HG03571 (cell line): ENCODE results near the gene SRGAP1.
"Not testable (repeated sequence)": the region's sequence is repeated elsewhere in the genome, so short reads cannot be mapped to it uniquely, and the experiment has no call there.

Source experiments
- ATAC-seq: cut with Tn5 transposase; IDR thresholded peaks from one replicate; pipeline ENCODE4 v1.9.1; 2021; ENCODE audit not compliant: unreplicated experiment

The SRGAP1 gene

GRCh38 chr12:64107776-64108175, 263.3 kb downstream of the SRGAP1 start:
- no peak for ATAC-seq

GRCh38 chr12:64109706-64110105, 265.2 kb downstream of the SRGAP1 start:
- ATAC-seq: no peak

GRCh38 chr12:64110864-64111263, 266.4 kb downstream of the SRGAP1 start:
- ATAC-seq: no peak

- no peak for ATAC-seq
Observed at GRCh38 chr12:64116969-64117368, 272.5 kb downstream of the SRGAP1 start.

DNA sequence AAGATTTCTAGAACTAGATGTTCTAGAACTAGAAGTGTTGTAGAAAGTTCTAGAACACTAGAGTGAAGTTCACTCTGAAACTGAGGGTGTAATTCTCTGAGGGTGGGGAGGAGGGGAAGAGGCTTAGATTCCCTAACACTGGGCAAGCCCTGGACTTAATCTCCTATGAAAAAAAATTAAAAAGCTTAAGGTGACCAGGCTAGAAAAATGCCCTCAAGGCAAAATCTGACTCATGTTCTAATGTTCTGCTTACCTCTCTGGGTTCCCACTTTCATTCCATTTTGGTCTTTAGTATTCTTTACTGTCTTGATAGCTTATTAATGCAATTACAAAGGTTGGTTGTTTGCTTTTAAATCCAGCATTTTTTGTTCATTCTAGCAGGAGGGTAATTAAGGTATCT, 276.1 kb downstream of the SRGAP1 start:
- no peak for ATAC-seq

GRCh38 chr12:64121086-64121485, 276.6 kb downstream of the SRGAP1 start:
- not testable (repeated sequence) for ATAC-seq

- ATAC-seq: no peak
Observed at GRCh38 chr12:64122154-64122553, 277.7 kb downstream of the SRGAP1 start.

DNA sequence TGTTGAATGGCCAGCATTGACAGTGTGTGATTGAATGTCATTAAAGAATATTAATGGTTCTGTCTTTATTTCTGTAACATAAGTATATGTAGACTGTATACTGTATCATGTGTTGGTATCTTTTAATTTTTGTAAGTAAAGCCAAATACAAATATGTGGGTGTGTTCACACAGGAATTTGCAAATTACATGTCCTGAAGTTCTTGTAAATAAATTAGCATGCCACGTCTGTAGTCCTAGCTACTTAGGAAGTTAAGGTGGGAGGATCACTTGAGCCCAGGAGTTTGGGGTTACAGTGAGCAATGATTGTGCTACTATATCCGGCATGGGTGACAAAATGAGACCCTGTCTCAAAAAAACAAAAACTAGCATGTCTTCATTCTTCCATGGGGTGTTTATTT, 278.5 kb downstream of the SRGAP1 start:
- ATAC-seq: no peak

DNA sequence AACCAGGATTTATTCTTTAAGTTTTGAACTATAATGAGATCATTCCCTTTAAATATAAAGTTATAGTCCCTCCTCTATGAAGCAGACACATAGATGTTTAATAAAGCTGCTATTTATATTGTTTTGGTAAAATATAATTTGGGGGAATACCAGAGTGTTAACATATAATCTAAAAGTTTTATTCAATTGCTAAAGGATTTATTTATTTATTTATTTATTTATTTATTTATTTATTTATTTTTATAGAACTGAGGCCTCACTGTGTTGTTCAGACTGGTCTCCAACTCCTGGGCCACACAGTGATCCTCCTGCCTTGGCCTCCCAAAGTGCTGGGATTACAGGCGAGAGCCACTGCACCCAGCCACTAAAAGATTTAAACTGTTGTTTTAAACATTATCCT, 278.9 kb downstream of the SRGAP1 start:
- no peak for ATAC-seq

GRCh38 chr12:64124511-64125197, 280.2 kb downstream of the SRGAP1 start:
- no peak for ATAC-seq

DNA sequence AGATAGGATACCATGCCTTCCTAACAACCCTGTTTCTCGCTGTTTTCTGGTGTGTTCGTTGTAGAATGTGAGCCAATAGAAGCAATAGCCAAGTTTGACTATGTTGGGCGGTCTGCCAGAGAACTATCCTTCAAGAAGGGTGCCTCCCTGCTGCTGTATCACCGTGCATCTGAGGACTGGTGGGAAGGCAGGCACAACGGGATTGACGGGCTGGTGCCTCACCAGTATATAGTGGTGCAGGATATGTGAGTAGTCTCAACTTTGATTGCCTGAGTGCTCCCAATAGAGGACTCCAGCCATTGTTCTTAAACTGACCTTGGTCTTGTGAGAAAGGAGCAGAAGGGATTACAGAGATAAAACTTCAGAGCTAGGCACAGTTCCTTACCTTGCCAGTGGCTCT, 281.4 kb downstream of the SRGAP1 start:
- ATAC-seq: no peak

DNA sequence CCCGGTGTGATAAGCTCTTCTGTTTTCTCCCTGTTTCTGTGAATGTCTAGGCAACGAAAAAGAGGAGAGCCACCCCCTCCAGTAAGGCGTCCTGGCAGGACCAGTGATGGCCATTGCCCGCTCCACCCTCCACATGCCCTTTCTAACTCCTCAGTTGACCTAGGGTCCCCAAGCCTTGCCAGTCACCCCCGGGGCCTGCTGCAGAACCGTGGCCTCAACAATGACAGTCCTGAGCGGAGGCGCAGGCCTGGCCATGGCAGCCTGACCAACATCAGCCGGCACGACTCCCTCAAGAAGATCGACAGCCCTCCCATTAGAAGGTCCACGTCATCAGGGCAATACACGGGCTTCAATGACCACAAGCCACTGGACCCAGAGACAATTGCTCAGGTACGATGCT, 283.3 kb downstream of the SRGAP1 start:
- ATAC-seq: no peak

GRCh38 chr12:64128366-64128765, 283.9 kb downstream of the SRGAP1 start:
- no peak for ATAC-seq

DNA sequence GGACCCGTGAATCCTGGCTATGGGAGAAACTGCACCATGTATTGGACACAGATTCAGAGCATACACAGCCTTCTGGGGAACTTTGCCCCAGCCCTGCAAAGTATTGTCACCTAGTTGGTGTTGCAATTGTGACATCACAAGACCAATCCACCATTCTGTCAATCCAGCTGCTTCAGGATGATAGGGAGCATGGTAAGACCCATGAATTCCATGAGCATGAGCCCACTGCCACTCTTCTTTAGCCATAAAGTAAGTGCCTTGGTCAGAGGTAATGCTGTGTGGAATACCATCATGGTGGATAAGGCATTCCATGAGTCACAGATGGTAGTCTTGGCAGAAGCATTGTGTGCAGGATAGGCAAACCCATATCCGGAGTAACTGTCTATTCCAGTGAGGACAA, 286.0 kb downstream of the SRGAP1 start:
- ATAC-seq: not testable (repeated sequence)

GRCh38 chr12:64131456-64131855, 287.0 kb downstream of the SRGAP1 start:
- ATAC-seq: not testable (repeated sequence)

GRCh38 chr12:64132672-64133071, 288.2 kb downstream of the SRGAP1 start:
- not testable (repeated sequence) for ATAC-seq

GRCh38 chr12:64137117-64137516, 292.6 kb downstream of the SRGAP1 start:
- no peak for ATAC-seq

DNA sequence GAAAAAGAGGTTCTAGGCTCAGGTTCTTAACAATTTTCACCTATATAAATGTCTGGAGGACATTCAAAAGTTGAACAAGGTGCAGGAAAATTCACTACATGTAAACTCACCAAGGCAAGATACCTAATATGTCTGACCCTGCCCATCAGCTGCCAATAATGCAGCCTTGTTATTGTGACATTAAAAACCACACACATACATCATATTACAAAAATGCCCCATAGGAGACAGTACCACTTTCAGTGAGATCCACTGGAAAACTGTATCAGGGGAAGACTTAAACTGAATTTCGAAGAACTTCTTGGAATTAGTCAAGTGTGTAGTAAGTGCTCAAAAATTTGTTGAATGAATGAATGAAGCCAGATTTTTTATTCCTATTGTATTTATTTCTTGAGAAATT, 294.5 kb downstream of the SRGAP1 start:
- ATAC-seq: no peak

DNA sequence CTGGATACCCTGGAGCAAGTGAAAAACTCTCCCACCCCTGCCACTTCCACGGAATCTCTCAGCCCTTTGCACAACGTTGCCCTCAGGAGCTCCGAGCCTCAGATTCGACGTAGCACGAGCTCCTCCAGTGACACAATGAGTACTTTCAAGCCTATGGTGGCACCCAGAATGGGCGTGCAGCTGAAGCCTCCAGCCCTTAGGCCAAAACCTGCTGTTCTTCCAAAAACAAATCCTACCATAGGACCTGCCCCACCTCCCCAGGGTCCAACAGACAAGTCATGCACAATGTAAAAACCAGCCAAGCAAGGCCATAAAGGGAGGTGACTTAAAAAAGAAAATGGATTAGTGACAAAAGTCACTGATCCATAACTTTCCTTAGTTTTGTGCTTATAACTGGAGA, 297.9 kb downstream of the SRGAP1 start:
- ATAC-seq: no peak

GRCh38 chr12:64142784-64143183, 298.3 kb downstream of the SRGAP1 start:
- ATAC-seq: no peak

- no peak for ATAC-seq
Observed at GRCh38 chr12:64145226-64145625, 300.7 kb downstream of the SRGAP1 start.

DNA sequence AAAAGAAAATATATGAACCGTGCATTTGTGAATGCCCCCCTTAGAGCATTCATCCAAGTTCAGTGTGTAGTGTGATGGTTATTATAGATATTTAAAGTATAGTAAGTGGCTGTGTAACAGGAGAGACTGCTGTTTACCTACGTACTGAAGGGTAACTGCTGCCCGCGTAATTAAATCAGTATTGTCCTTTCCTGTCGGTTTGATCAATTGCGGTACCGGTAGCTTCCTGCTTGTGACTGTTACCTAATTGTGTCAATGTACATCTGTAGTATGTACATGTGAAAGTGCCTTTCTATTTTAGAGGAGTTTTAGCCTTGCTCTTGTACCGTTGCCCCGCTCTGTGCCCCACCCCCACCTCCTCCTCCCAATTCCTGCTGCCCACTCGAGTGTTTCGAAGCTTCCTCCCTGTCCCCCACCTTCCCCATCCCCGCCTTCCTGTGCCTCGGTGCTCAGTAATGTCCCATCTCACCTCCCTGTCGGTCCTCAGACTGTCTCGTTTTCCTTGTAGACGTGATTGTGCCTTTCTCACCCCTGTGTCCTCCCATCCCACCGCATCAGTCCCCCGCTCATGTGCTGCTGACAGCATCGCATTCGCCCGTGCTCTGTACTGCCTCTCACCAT, 302.6 kb downstream of the SRGAP1 start:
- ATAC-seq: no peak

GRCh38 chr12:64147875-64148274, 303.4 kb downstream of the SRGAP1 start:
- ATAC-seq: no peak
